SJSA1 (cell line): Measurements from ENCODE around the gene PPM1J. TPM values are rescaled to one million over a fixed set of nuclear protein-coding genes. Genes with fewer than 3 reads are reported as not detected.

Experiments used
- DNase-seq, 2 experiments: peaks; one replicate each; pipeline ENCODE4 v3.0.0-alpha.2; 2015 to 2020; ENCODE audit warnings: low spot score in 2 of 2, low read depth in 1 of 2
- H3K27ac ChIP-seq: fragments of 250-450 bp; sonication (Bioruptor Pico); 2 replicates; pipeline ENCODE4 v1.5.1; 2020; ENCODE audit warnings: mild to moderate bottlenecking, moderate library complexity
- H3K27me3 ChIP-seq: fragments of 250-450 bp; sonication (Bioruptor Pico); replicated peaks from 2 replicates; pipeline ENCODE4 v1.5.1; 2020; ENCODE audit warnings: mild to moderate bottlenecking, moderate library complexity
- H3K36me3 ChIP-seq: fragments of 250-450 bp; sonication (Bioruptor Pico); 2 replicates; pipeline ENCODE4 v1.5.1; 2020; ENCODE audit warnings: mild to moderate bottlenecking
- H3K4me1 ChIP-seq: fragments of 250-450 bp; sonication (Bioruptor Pico); replicated peaks from 2 replicates; pipeline ENCODE4 v1.6.1; 2021; ENCODE audit warnings: mild to moderate bottlenecking
- H3K4me3 ChIP-seq: fragments of 250-450 bp; sonication (Bioruptor Pico); 2 replicates; pipeline ENCODE4 v1.5.1; 2020; ENCODE audit warnings: mild to moderate bottlenecking
- H3K9me3 ChIP-seq: fragments of 250-450 bp; sonication (Bioruptor Pico); replicated peaks from 2 replicates; pipeline ENCODE4 v1.5.1; 2020; ENCODE audit warnings: mild to moderate bottlenecking
- total RNA-seq: library from RNA; depleted of rRNA; stranded (reverse); fragments of >200 nt; shearing (Covaris generic); gene quantifications from 2 replicates; pipeline ENCODE4 v1.2.3, GENCODE V29; 2014; rRNA removed

The PPM1J gene
- not detected in 2 replicates for total RNA-seq

GRCh38 chr1:112715264-112716053 is at the start of gene PPM1J:
TSS of gene PPM1J (minus strand) at chr1:112715332. CDS start at chr1:112715301, 31 bp downstream.
- peak within 1 kb of the TSS; percentile 46 for H3K4me3 ChIP-seq
- no peaks in the 10 kb centered on the region for H3K36me3 ChIP-seq
- H3K27me3 ChIP-seq: peaks cover 10% of the 10 kb centered on the region
- DNase-seq: peak; percentile 92 to 98
- H3K4me1 ChIP-seq: peaks cover 21% of the 10 kb centered on the region
- H3K9me3 ChIP-seq: no peaks in the 10 kb centered on the region
- no peak within 1 kb of the TSS for H3K27ac ChIP-seq

- no peak overlapping the region for H3K4me3 ChIP-seq
- no peaks in the 10 kb centered on the region for H3K4me1 ChIP-seq
- no peak overlapping the region for H3K27ac ChIP-seq
- H3K27me3 ChIP-seq: no peaks in the 10 kb centered on the region
- no peaks in the 10 kb centered on the region for H3K9me3 ChIP-seq
- DNase-seq: no peak
- no peaks in the 10 kb centered on the region for H3K36me3 ChIP-seq
Observed at GRCh38 chr1:112762541-112763500, 47.7 kb upstream of the PPM1J start.

- H3K36me3 ChIP-seq: no peaks in the 10 kb centered on the region
- no peaks in the 10 kb centered on the region for H3K4me1 ChIP-seq
- no peak overlapping the region for H3K4me3 ChIP-seq
- DNase-seq: no peak
- H3K9me3 ChIP-seq: no peaks in the 10 kb centered on the region
- H3K27ac ChIP-seq: no peak overlapping the region
- no peaks in the 10 kb centered on the region for H3K27me3 ChIP-seq
Observed at GRCh38 chr1:112761714-112762480, 46.8 kb upstream of the PPM1J start.

- no peaks in the 10 kb centered on the region for H3K4me1 ChIP-seq
Observed at GRCh38 chr1:112759228-112759627, 44.1 kb upstream of the PPM1J start.

GRCh38 chr1:112754116-112754628 is 39.0 kb upstream of the PPM1J start:
- DNase-seq: no peak
- Histone ChIP-seq H3K27me3 (no peaks in the 10 kb centered on the region), H3K9me3 (no peaks in the 10 kb centered on the region; the same call in 1 of the 2 replicates), H3K4me3 (no peak overlapping the region), H3K4me1 (no peaks in the 10 kb centered on the region), H3K36me3 (no peaks in the 10 kb centered on the region), H3K27ac (no peak overlapping the region)

More at GRCh38 chr1:112759228-112759627, 44.1 kb upstream of the PPM1J start:
- H3K9me3 ChIP-seq: no peaks in the 10 kb centered on the region; the same call in 1 of the 2 replicates
- H3K4me3 ChIP-seq: no peak overlapping the region
- H3K27ac ChIP-seq: no peak overlapping the region
- no peaks in the 10 kb centered on the region for H3K36me3 ChIP-seq
- no peak for DNase-seq
- no peaks in the 10 kb centered on the region for H3K27me3 ChIP-seq

GRCh38 chr1:112748396-112748795 is 33.3 kb upstream of the PPM1J start:
- Histone ChIP-seq H3K4me3 (no peak overlapping the region), H3K36me3 (no peaks in the 10 kb centered on the region), H3K4me1 (no peaks in the 10 kb centered on the region), H3K9me3 (no peaks in the 10 kb centered on the region; the same call in 1 of the 2 replicates), H3K27me3 (peaks cover 20% of the 10 kb centered on the region), H3K27ac (no peak overlapping the region)
- no peak for DNase-seq

GRCh38 chr1:112744009-112744578 is 29.0 kb upstream of the PPM1J start:
- no peak for DNase-seq

GRCh38 chr1:112743174-112744008 is 28.3 kb upstream of the PPM1J start:
- H3K36me3 ChIP-seq: no peaks in the 10 kb centered on the region
- no peak overlapping the region for H3K4me3 ChIP-seq
- H3K9me3 ChIP-seq: no peaks in the 10 kb centered on the region; the same call in 1 of the 2 replicates
- peaks cover 20% of the 10 kb centered on the region for H3K27me3 ChIP-seq
- no peak overlapping the region for H3K27ac ChIP-seq
- no peak for DNase-seq
- H3K4me1 ChIP-seq: no peaks in the 10 kb centered on the region

More at GRCh38 chr1:112744009-112744578, 29.0 kb upstream of the PPM1J start:
- no peak overlapping the region for H3K27ac ChIP-seq
- H3K27me3 ChIP-seq: peaks cover 20% of the 10 kb centered on the region
- no peaks in the 10 kb centered on the region for H3K4me1 ChIP-seq
- H3K4me3 ChIP-seq: no peak overlapping the region
- H3K36me3 ChIP-seq: no peaks in the 10 kb centered on the region
- H3K9me3 ChIP-seq: no peaks in the 10 kb centered on the region; the same call in 1 of the 2 replicates

GRCh38 chr1:112737573-112737972 is 22.4 kb upstream of the PPM1J start:
- H3K9me3 ChIP-seq: no peaks in the 10 kb centered on the region
- H3K27ac ChIP-seq: no peak overlapping the region
- H3K4me3 ChIP-seq: no peak overlapping the region
- peaks cover 9% of the 10 kb centered on the region for H3K4me1 ChIP-seq
- no peaks in the 10 kb centered on the region for H3K27me3 ChIP-seq
- DNase-seq: no peak
- no peaks in the 10 kb centered on the region for H3K36me3 ChIP-seq

GRCh38 chr1:112735752-112736151 is 20.6 kb upstream of the PPM1J start:
- peak overlapping the region; percentile 26 for H3K27ac ChIP-seq
- peak in 1 of 2 experiments; percentile 49 for DNase-seq
- H3K27me3 ChIP-seq: no peaks in the 10 kb centered on the region
- no peaks in the 10 kb centered on the region for H3K9me3 ChIP-seq
- no peaks in the 10 kb centered on the region for H3K36me3 ChIP-seq
- H3K4me3 ChIP-seq: no peak overlapping the region
- H3K4me1 ChIP-seq: peaks cover 9% of the 10 kb centered on the region

GRCh38 chr1:112731451-112731850 is 16.3 kb upstream of the PPM1J start:
- Histone ChIP-seq H3K27ac (no peak overlapping the region), H3K36me3 (no peaks in the 10 kb centered on the region), H3K9me3 (no peaks in the 10 kb centered on the region), H3K27me3 (no peaks in the 10 kb centered on the region), H3K4me3 (no peak overlapping the region), H3K4me1 (peaks cover 9% of the 10 kb centered on the region)
- no peak for DNase-seq

GRCh38 chr1:112729909-112730308 is 14.8 kb upstream of the PPM1J start:
- Histone ChIP-seq H3K27me3 (no peaks in the 10 kb centered on the region), H3K4me1 (no peaks in the 10 kb centered on the region), H3K9me3 (no peaks in the 10 kb centered on the region), H3K27ac (no peak overlapping the region), H3K4me3 (no peak overlapping the region), H3K36me3 (no peaks in the 10 kb centered on the region)
- no peak for DNase-seq
